Esophagus muscularis mucosa (tissue), 4 donors: ENCODE data around the gene POU3F1. TPM values are rescaled to one million over a fixed set of nuclear protein-coding genes. Genes with fewer than 3 reads are reported as not detected.

Source experiments
- DNase-seq: peaks from one replicate; pipeline ENCODE4 v3.0.0-alpha.2; 2017; ENCODE audit errors: extremely low spot score
- H3K27ac ChIP-seq, 4 donors: fragments of 200-600 bp; sonication (generic); replicated peaks in 1 of 4; 1 replicate in 3 of 4; 2 replicates in 1 of 4; pipeline ENCODE4 v1.5.1; 2016 to 2019; ENCODE audit warnings: mild to moderate bottlenecking in 1 of 4
- H3K27me3 ChIP-seq, 4 donors: fragments of 200-600 bp; sonication (generic); one replicate each; pipeline versions ENCODE4 v1.5.1 to v1.6.0; 2016 to 2019
- H3K36me3 ChIP-seq, 4 donors: fragments of 200-600 bp; sonication (generic); one replicate each; pipeline ENCODE4 v1.5.1; 2016 to 2019
- H3K4me1 ChIP-seq, 4 donors: fragments of 200-600 bp; sonication (generic); one replicate each; pipeline ENCODE4 v1.5.1; 2016 to 2019
- H3K4me3 ChIP-seq, 4 donors: fragments of 200-600 bp; sonication (generic); 1 replicate in 2 of 4; 2 replicates in 2 of 4; pipeline ENCODE4 v1.5.1; 2016 to 2019; ENCODE audit warnings: mild to moderate bottlenecking in 4 of 4, moderate library complexity in 1 of 4
- H3K9me3 ChIP-seq, 4 donors: fragments of 200-600 bp; sonication (generic); 1 replicate in 3 of 4; 2 replicates in 1 of 4; pipeline ENCODE4 v1.5.1; 2016 to 2019
- EP300 ChIP-seq: sonication (generic); formaldehyde crosslinking; IDR thresholded peaks from one replicate; pipeline ENCODE4 v1.6.1; 2017; ENCODE audit warnings: antibody characterized with exemption
- POLR2A ChIP-seq: fragments of 450-650 bp; IDR thresholded peaks from one replicate; pipeline ENCODE4 v1.6.1; 2017; ENCODE audit warnings: antibody characterized with exemption, moderate library complexity, mild to moderate bottlenecking, low read depth
- POLR2AphosphoS5 ChIP-seq, 2 donors: sonication (generic); formaldehyde crosslinking; IDR thresholded peaks; one replicate each; pipeline ENCODE4 v1.6.1; 2017; ENCODE audit warnings: antibody characterized with exemption in 2 of 2
- WGBS: methylation state at CpG from one replicate; pipeline ENCODE4 v1.1.5; 2018; 5-methylcytosine and 5-hydroxymethylcytosine counted together
- intact Hi-C: fragments of 100-400 bp; cut with DNase I; formaldehyde crosslinking; loops from one replicate; pipeline ENCODE4 v1.15.1; 2023
- total RNA-seq, 4 donors: library from RNA; depleted of rRNA; stranded (reverse); fragments of >200 nt; gene quantifications; one replicate each; pipeline versions ENCODE4 v1.1.0 to v1.2.1, GENCODE V29; 2016
- TF ChIP-seq, protein P1 (sequence below), 3 experiments: fragments of 200-600 bp in 2 of 3; fragments of 450-650 bp in 1 of 3; sonication (generic) in 2 of 3; IDR thresholded peaks; one replicate each; pipeline ENCODE4 v1.5.1; 2017 to 2019; ENCODE audit warnings: antibody characterized with exemption in 3 of 3, mild to moderate bottlenecking in 2 of 3, moderate library complexity in 1 of 3

The POU3F1 gene
- total RNA-seq, 4 donors from 2014 or later: 0.29 to 1.3 (median 0.33) TPM; not detected in 1

DNA sequence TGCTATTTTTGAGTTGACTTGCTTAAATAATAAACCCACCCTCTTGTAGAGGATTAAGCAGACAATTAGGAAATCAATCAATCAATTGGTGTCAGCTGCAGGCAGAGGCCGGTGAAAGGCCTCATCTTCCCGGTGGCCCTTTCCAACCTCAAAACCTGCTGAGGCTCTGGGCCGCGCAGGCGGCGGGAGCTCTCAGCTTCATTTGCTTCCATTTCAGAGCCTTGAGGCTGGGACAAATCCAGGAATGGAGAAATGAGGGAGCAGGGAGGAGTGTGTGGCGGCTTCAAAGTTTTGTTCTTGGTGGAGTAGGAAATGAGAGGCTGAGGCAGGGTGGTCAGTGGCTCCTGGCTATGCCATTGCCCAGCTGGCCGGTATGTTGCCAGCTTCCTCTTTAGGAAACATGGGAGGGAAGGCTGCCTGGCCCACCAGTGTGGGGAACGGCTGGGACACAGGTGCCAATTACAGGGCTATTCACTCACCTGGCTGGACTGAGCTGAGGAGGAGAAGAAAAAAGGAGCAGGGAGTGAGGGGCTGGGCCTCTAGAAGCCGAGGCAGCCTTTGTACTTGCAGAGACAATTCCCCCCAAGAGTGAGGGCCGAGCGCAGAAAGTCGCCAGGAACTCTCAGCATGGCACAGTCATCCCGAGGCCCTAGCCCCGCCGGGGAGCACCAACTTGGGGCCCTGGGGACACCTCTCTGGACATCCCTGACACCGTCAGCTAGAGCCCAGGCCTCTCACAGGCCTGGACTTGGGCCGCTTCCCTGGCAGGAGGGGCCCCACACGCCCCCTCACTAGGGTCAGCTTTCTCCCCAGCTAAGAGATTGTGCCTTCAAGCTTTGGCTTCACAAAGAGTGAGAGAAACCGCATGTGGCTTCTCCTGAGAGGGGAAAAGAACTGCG lies 4.4 kb downstream of the POU3F1 start:
- intact Hi-C loops: no loop called here
- Histone ChIP-seq H3K9me3 (no peaks in the 10 kb centered on the region), H3K4me1 (peaks cover 20 to 29% (median 25%) of the 10 kb centered on the region in 4 donors), H3K27me3 (peaks cover 5 to 84% (median 46%) of the 10 kb centered on the region in 4 donors), H3K36me3 (no peaks in the 10 kb centered on the region), H3K27ac (no peak overlapping the region), H3K4me3 (no peak overlapping the region)
- no peak for DNase-seq
- WGBS: 88% methylated on average over 18 of the region's 21 CpGs
- TF ChIP-seq, protein P1, sequence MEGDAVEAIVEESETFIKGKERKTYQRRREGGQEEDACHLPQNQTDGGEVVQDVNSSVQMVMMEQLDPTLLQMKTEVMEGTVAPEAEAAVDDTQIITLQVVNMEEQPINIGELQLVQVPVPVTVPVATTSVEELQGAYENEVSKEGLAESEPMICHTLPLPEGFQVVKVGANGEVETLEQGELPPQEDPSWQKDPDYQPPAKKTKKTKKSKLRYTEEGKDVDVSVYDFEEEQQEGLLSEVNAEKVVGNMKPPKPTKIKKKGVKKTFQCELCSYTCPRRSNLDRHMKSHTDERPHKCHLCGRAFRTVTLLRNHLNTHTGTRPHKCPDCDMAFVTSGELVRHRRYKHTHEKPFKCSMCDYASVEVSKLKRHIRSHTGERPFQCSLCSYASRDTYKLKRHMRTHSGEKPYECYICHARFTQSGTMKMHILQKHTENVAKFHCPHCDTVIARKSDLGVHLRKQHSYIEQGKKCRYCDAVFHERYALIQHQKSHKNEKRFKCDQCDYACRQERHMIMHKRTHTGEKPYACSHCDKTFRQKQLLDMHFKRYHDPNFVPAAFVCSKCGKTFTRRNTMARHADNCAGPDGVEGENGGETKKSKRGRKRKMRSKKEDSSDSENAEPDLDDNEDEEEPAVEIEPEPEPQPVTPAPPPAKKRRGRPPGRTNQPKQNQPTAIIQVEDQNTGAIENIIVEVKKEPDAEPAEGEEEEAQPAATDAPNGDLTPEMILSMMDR (IDR thresholded peaks at IDR 0.05): no peak
- TF ChIP-seq POLR2AphosphoS5 (IDR thresholded peaks at IDR 0.05) (no peak), POLR2A (no peak), EP300 (no peak)

DNA sequence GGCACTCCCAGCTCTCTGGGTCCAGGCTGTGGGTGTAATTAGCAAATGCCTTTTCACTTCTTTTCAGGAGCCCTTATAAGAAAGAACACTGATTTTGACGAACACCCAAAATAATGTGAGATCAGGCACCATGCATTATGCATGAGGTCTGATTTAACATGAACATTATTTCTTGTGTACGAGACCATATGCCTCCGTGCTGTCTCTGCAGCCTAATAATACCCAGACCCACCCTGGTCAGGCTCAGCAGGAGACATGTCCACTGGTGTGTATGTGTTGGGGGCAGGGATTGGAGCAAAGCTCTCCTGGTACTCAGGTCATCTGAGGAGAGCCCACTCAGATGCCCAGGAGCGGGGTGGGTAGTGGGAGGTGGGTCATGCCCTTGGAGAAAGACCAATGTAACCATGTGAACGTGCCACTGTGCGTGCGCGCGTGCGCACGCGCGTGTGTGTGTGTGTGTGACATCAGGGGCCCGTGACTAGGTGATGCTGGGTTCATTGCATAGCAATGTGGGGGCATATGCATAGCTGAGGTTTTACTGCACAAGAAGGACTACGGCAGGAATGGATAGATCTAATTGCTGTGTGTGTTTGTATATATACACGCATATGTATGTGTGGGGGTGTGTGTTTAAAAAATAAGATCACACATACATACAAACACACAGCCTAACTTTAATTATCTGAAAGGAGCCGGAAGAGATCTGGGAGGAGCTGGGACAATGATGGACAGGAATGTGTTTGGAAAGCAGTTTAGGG lies 7.1 kb downstream of the POU3F1 start:
- intact Hi-C loops: loop anchor here (10.0 kb wide), 1 partner anchor 795 kb away; no protein-coding TSS in a partner anchor
- Histone ChIP-seq H3K27ac (no peak overlapping the region), H3K4me1 (peaks cover 6 to 9% (median 6%) of the 10 kb centered on the region in 4 donors), H3K27me3 (peaks cover 0 to 81% (median 33%) of the 10 kb centered on the region in 4 donors), H3K9me3 (no peaks in the 10 kb centered on the region), H3K4me3 (no peak overlapping the region), H3K36me3 (no peaks in the 10 kb centered on the region)
- no peak for TF ChIP-seq POLR2AphosphoS5 (IDR thresholded peaks at IDR 0.05)
- TF ChIP-seq, protein P1 (IDR thresholded peaks at IDR 0.05): no peak
- no peak for TF ChIP-seq POLR2A
- TF ChIP-seq EP300: no peak
- 92% methylated on average over 17 of the region's 17 CpGs for WGBS
- DNase-seq: no peak

DNA sequence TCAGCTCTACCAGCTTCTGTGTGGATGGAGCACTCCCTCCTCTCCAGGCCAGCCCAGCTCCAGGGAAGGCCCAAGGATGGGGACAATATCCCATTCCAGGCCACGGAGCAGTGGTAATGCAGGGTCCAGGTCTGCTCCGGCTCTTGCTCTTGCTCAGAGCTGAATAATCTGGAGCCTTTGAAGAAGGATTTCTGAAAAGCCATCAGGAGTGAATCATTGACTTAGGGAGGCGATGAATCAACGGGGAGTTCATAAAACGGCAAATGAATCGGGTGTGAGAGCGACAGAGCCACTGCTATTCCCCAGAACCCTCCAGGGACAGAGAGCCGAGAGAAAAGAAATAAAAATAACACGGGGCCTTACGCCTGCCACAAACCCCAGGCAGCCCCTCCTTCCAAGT lies 7.7 kb downstream of the POU3F1 start:
- no peak overlapping the region for H3K27ac ChIP-seq
- WGBS: 76% methylated on average over 10 of the region's 10 CpGs
- no peak for DNase-seq
- H3K4me3 ChIP-seq: no peak overlapping the region
- H3K9me3 ChIP-seq: no peaks in the 10 kb centered on the region
- no peaks in the 10 kb centered on the region for H3K36me3 ChIP-seq
- peaks cover 0 to 3% (median under 1%) of the 10 kb centered on the region in 4 donors for H3K4me1 ChIP-seq
- peaks cover 0 to 75% (median 27%) of the 10 kb centered on the region in 4 donors for H3K27me3 ChIP-seq
- TF ChIP-seq POLR2AphosphoS5 (IDR thresholded peaks at IDR 0.05) (no peak), EP300 (no peak), POLR2A (no peak)
- TF ChIP-seq, protein P1 (IDR thresholded peaks at IDR 0.05): no peak
- intact Hi-C loops: loop anchor here (10.0 kb wide), 1 partner anchor 796 kb away; no protein-coding TSS in a partner anchor

DNA sequence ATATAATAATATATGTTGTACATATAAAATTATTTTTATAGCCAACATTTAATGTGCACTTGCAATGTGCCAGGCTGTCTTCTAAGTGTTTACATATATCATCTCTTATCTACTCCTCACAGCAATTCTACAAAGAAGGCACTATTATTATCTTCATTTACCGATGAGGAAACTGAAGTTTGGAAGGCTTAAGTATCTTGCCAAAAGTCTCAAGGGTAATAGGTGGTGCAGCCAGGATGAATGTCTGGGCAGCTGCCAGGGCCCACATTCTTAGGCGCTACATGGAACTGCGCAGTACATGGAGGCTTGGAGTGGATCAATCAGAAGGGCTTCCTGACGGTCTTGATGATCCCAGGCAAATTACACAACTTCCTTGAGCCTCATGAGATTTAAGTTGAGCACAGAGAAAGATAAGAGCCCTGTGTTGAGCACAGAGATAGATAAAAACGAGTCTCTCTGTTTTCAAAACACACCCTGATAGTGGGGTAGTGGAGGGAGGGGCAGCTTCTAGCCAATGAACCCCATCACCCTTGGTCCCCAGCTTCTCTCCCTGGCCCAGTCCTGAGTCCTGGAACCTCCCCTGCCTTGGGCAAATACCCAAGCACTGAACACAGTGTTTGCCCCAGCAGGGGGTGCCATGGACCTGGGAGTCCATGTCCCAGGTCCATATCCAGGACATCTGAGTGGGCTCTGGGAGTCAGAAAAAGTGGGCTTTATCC lies 9.2 kb downstream of the POU3F1 start:
- Histone ChIP-seq H3K36me3 (no peaks in the 10 kb centered on the region), H3K4me1 (no peaks in the 10 kb centered on the region), H3K9me3 (no peaks in the 10 kb centered on the region), H3K27me3 (peaks cover 0 to 60% (median 12%) of the 10 kb centered on the region in 4 donors), H3K27ac (no peak overlapping the region), H3K4me3 (no peak overlapping the region)
- intact Hi-C loops: loop anchor here (10.0 kb wide), 1 partner anchor 797 kb away; no protein-coding TSS in a partner anchor
- TF ChIP-seq, protein P1 (IDR thresholded peaks at IDR 0.05): no peak
- TF ChIP-seq POLR2A (no peak), POLR2AphosphoS5 (IDR thresholded peaks at IDR 0.05) (no peak), EP300 (no peak)
- DNase-seq: no peak
- 67% methylated on average over 5 of the region's 5 CpGs for WGBS
